Measurements from ENCODE around the gene HNMT.
A peak's percentile ranks its signal among the peaks of the same experiment; 100 is the strongest.

The HNMT gene

GRCh38 chr2:138012082-138012481, 47.8 kb downstream of the HNMT start:
- DNase-seq (ENCODE audit: low spot score) = no peak

- no peak for DNase-seq (ENCODE audit: low spot score)
Measured at GRCh38 chr2:138012968-138013367, 48.7 kb downstream of the HNMT start.

GRCh38 chr2:138013639-138014038, 49.4 kb downstream of the HNMT start:
- no peak for DNase-seq (ENCODE audit: low spot score)

- DNase-seq (ENCODE audit: low spot score) = no peak
Measured at GRCh38 chr2:138015494-138015893, 51.2 kb downstream of the HNMT start.

- DNase-seq (ENCODE audit: low spot score) = no peak
Measured at GRCh38 chr2:138016351-138017087, 52.2 kb downstream of the HNMT start.

GRCh38 chr2:138017824-138018223, 53.6 kb downstream of the HNMT start:
- DNase-seq (ENCODE audit: low spot score) = no peak

- DNase-seq (ENCODE audit: low spot score) = no peak
Measured at GRCh38 chr2:138018866-138019688, 54.8 kb downstream of the HNMT start.

GRCh38 chr2:138020432-138020831, 56.2 kb downstream of the HNMT start:
- DNase-seq (ENCODE audit: low spot score) = no peak

- no peak for DNase-seq (ENCODE audit: low spot score)
Measured at GRCh38 chr2:138021154-138021553, 56.9 kb downstream of the HNMT start.

GRCh38 chr2:138023298-138023697, 59.0 kb downstream of the HNMT start:
- DNase-seq (ENCODE audit: low spot score) = no peak

GRCh38 chr2:138023976-138024375, 59.7 kb downstream of the HNMT start:
- DNase-seq (ENCODE audit: low spot score) = no peak

GRCh38 chr2:138026111-138027020, 62.1 kb downstream of the HNMT start:
- no peak for DNase-seq (ENCODE audit: low spot score)

GRCh38 chr2:138028538-138028937, 64.3 kb downstream of the HNMT start:
- DNase-seq (ENCODE audit: low spot score) = no peak

- DNase-seq (ENCODE audit: low spot score) = no peak
Measured at GRCh38 chr2:138029276-138029675, 65.0 kb downstream of the HNMT start.

- no peak for DNase-seq (ENCODE audit: low spot score)
Measured at GRCh38 chr2:138030459-138030858, 66.2 kb downstream of the HNMT start.

GRCh38 chr2:138032334-138032733, 68.1 kb downstream of the HNMT start:
- DNase-seq (ENCODE audit: low spot score) = no peak

- DNase-seq (ENCODE audit: low spot score) = peak; percentile 10
Measured at GRCh38 chr2:138034536-138034935, 70.3 kb downstream of the HNMT start.

GRCh38 chr2:138035608-138036217, 71.4 kb downstream of the HNMT start:
- DNase-seq (ENCODE audit: low spot score) = no peak

- DNase-seq (ENCODE audit: low spot score) = no peak
Measured at GRCh38 chr2:138036522-138036921, 72.2 kb downstream of the HNMT start.

- DNase-seq (ENCODE audit: low spot score) = no peak
Measured at GRCh38 chr2:138037090-138037489, 72.8 kb downstream of the HNMT start.

- no peak for DNase-seq (ENCODE audit: low spot score)
Measured at GRCh38 chr2:138040616-138041015, 76.3 kb downstream of the HNMT start.

- no peak for DNase-seq (ENCODE audit: low spot score)
Measured at GRCh38 chr2:138042311-138042710, 78.0 kb downstream of the HNMT start.
